CD4-positive, alpha-beta T cell treated with Interleukin-4 for 4 hours (primary cell): Measurements from ENCODE around the gene CAB39L.
"Not testable (repeated sequence)": the region's sequence is repeated elsewhere in the genome, so short reads cannot be mapped to it uniquely, and the experiment has no call there.

ENCODE experiments used
- DNase-seq: peaks from one replicate; pipeline ENCODE4 v3.0.0-alpha.2; 2020

Gene CAB39L

DNA sequence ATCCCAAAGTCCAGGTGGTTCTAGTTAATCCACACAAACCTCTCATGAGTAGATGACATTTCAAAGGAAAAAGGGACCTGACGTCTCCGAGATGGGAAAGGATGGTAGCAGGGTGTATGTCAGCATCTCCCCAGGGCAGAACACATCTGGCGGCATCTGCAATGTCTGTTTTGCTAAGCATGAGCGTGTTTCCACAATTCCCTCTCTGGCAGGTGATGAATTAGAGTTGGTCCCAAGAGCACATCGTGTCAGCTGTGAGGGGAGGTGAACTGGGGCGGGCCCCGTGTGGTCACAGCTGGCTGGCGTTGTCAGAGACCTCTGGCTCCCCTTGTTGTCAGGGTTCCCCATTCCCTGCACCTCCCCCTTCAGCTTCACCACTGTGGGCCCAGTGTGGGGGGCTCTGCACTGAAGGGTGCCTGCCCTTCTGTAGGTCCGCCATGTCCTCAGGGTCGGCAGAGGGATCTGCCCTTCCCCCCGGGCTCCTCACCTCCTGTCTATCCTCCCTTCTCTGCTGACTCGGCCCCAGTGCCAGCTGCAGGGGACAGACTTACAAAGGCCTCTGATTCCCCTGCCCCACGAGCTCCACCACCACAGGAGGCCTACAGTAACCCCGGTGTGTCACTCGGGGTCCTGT lies 138.0 kb downstream of the CAB39L start:
- no peak for DNase-seq

GRCh38 chr13:49304763-49305700 lies 138.8 kb downstream of the CAB39L start:
- DNase-seq: no peak

- DNase-seq: no peak
These were observed 139.5 kb downstream of the CAB39L start for GRCh38 chr13:49304356-49304755.

- no peak for DNase-seq
These were observed 140.2 kb downstream of the CAB39L start for GRCh38 chr13:49303533-49304252.

GRCh38 chr13:49302817-49303216 lies 141.0 kb downstream of the CAB39L start:
- no peak for DNase-seq

- DNase-seq: no peak
These were observed 141.6 kb downstream of the CAB39L start for GRCh38 chr13:49302222-49302621.

DNA sequence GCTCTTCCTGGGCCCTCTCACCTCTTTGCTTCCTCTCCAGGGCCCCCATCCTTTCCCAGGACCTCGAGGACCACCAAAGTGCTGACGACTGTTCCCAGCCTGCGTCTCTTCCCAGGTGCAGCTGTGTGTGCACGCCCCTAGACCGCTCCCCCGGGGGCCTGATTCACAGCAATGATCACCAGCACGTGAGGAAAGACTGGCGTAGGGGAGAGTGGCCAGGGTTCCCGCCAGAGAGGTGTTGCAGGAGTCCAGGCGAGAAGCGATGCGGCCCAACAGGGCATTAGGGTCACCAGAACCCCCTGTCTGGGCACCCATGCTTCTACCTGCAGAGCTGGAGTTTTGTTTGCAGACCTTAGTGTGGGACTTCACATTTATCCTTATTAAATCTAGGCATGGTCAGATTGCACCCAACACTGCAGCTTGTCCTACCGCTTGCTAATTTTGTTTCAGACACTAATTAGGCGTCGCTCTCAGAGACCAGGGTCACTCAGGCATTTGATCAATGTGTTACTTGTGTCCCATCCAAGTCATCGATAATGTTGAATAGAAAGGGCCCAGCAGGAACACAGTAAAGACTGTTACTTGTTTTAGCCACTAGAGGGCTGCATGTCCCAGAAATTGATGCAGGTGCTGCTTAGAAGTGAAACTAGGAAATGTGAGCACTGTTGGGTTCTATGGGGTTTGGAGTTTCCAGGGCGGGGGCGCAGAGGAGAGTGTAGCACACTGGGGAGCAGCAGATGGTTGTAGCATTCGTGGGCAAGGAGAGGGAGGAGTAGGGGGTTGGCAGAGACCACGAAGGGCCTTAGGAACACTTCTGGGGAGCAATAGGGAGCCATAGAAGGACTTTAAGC lies 142.9 kb downstream of the CAB39L start:
- DNase-seq: peak; percentile 86

- DNase-seq: no peak
These were observed 143.6 kb downstream of the CAB39L start for GRCh38 chr13:49300276-49300675.

GRCh38 chr13:49298903-49299605 lies 144.8 kb downstream of the CAB39L start:
- DNase-seq: no peak

DNA sequence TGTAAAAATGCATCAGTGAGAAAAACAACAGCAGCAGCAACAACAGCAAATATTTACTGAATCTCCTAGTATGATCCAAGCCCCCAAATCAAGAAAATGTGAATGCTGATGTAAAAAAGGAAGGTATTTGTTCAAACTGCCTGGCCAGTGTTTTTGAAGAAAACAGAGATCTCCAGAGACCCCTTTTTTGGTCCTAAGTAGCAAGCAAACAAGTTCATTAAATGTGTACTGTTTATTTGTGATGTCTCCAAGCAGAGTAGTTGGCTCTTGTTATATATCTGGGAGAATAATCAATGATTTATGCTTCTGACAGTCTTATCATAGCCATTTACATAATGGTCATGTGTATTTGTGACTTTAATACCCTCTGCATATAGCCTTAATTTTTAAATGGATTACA lies 145.4 kb downstream of the CAB39L start:
- DNase-seq: no peak

DNA sequence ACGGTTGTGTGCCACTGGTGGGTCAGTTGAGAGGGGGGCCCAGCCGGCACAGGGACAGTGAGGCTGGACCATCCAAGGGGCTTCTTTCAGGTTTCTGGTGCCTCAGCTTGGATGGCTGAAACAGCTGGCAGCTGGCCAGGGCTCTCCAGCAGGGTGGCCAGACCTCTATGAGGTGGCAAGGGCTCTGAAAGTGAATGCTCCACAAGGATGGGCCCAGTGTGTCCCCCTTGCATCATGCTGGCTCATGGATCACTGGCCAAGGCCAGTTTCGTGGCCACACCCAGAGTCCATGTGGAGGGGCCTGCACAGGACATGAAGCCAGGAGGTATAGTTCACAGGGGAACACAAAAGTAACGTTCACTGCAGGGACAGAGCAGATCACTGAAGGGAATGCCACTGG lies 146.5 kb downstream of the CAB39L start:
- no peak for DNase-seq

GRCh38 chr13:49296659-49297058 lies 147.2 kb downstream of the CAB39L start:
- no peak for DNase-seq

- DNase-seq: no peak
These were observed 148.6 kb downstream of the CAB39L start for GRCh38 chr13:49295244-49295643.

DNA sequence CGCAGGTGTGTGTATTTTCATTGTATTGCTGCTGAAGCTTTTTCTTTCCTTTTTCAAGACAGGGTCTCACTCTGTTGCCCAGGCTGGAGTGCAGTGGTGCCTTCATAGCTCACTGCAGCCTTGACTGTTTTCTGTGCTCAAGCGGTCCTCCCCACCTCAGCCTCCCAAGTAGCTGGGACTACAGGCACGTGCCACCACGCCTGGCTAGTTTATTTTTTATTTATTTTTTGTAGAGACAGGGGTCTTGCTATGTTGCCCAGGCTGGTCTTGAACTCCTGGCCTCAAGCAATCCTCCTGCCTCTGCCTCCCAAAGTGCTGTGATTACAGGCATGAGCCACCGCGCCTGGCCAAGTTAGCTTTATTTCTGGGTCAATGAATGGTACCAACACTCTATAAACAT lies 149.1 kb downstream of the CAB39L start:
- not testable (repeated sequence) for DNase-seq

- DNase-seq: no peak
These were observed 150.9 kb downstream of the CAB39L start for GRCh38 chr13:49292742-49293486.

DNA sequence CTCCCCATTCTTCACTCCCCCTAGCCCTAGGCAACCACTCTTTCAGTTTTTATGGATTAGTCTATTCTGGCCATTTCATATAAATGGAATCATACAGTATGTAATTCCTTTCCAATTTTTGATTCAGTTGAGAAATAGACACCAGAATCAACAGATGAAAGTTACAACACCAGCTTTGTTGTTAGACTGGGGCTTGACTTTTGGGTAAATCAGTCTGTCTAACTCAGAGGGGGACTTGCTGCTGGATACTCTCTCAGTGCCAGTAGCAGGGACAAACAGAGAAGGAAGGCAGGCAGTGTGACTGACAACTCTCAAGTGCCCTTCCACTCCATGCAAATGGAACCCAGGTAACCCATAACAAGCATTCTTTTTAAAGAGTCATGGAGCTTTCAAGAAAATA lies 155.4 kb downstream of the CAB39L start:
- DNase-seq: no peak

DNA sequence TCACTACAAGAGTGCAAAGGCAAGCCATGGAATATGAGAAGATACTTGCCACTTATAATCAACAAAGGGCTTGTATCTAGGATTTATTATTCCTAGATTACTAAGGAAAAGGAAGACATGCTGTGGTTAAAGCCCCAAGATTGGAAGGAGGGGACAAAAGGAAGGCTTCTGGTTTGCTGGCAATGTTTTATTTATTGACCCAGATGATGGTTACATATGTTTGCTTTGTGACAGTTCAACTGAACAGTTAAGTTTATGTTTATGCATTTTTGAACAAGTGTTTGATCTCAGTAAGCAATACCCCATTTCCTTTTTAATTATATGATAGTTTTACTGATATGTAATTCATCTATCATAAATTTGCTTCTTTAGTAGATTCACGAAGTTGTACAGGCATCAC lies 155.9 kb downstream of the CAB39L start:
- DNase-seq: no peak

DNA sequence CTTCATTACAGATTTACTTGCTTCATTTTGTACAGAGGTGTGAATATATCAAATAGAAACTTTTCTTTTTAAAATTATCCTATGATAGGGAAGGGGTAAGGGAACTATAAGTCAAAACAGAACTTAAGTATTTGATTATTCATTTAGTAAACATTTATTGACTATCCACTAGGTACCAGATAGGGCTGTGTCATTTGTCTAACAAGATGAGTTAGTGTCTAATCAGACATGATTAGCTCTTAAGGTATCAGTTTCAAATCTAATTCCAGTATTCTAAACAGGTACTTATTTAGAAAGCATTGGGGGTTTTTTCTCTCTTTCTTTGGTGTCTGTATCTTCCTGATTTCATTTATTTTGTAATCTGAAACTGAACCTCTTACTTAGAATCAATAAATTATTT lies 164.0 kb downstream of the CAB39L start:
- DNase-seq: no peak

DNA sequence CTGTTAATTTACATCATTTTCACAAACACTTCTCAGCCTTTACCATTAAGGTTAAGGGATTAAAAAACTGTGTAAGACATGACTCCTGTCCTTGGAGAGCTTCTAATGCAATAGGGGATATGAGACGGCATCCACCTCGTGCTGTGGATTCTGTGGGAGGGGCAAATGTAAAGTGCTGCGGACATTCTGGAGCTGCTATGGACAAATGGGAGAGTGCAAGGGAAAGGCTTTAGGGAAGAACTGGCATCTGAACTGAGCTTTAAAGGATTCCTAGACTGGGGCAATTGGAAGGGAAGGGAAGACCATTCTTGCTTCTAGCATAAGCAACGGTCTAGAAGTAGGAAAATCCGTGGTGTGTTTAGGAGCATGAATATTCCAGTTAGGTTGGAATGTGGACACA lies 164.8 kb downstream of the CAB39L start:
- DNase-seq: no peak

DNA sequence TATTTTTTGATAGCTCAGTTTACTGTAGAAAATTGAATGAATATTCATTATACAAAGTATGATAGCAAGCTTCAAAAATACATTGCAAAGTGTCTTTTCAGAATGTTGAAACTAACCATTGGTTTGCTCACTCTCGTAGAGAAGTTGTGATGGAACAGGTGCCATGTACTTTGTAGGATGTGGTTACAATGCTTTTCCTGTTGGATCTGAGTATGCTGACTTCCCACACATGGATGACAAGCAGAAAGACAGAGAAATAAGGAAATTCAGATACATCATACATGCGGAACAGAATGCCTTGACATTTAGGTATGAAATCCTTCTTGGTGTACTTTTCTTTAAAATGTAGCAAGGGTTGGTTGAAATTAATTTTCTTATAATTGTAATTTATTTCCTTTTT lies 165.7 kb downstream of the CAB39L start:
- DNase-seq: no peak

DNA sequence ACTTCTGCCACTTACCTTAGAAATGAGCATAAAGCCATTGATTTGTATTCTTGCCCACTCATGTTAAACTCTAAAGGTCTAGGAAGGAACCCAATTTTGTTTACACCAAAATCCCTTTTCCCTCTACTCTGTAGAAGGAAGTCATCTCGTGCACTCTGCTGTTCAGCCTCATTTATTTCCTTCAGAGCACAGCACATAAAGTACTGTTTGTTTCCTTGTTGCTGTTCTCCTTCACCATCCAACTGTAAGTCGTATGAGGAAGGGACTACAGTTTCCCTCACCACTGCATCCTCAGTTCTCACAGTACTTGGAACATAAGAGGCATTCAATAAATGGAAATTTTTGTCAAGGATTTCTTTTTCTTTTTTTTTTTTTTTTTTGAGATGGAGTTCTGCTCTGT lies 171.6 kb downstream of the CAB39L start:
- no peak for DNase-seq
